ENCODE data around the gene ZIM2.
"Not testable (repeated sequence)": the region's sequence is repeated elsewhere in the genome, so short reads cannot be mapped to it uniquely, and the experiment has no call there.

Gene ZIM2

DNA sequence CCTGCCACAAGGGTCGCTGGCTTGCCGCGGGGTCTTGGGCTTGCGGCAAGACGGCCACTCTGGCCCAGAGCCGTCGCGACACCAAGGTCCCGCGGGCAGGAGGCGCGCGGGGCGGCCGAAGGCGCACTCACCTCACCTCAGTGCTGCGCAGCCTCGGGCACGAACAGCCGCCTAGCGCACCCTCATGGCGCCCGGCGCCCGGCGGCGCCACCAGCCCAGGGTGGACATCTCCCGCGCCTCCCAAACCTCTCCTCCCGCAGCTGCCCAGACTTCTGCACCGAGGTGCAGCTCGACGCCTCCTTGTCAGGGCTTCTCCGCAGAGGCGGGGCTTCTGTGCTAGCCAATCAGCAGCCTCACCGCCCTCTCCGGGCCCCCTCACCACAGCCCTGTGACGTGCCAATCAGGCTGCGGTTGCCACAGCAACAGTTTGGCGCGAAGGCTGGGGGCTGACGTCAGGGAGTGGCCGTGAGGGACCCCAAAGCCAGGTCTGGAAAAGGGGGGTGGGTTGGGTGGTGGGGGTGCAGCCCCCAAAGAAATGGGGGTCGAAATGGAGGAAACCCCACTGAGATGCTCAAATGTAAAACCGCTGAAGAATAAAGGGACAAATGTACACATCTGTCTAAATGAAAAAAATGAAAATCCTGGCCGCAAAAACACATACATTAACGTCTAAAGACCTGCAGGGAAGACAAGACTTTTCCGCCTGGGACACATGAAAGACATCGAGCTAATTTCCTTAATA is at the start of gene ZIM2, which contains the start of gene PEG3:
Gene ZIM2, minus strand, starts transcription at position 276 of the 742 bp plus-strand sequence. CDS start 16,449 bp downstream, outside the sequence.
Gene PEG3, minus strand, starts transcription at position 276 of the 742 bp plus-strand sequence. CDS start 16,071 bp downstream, outside the sequence.
- DNase-seq, result no peak

GRCh38 chr19:56885173-56885985 is 44.9 kb upstream of the ZIM2 start:
- DNase-seq, result no peak

- DNase-seq, result no peak
Measured at GRCh38 chr19:56884441-56884840, 43.9 kb upstream of the ZIM2 start.

DNA sequence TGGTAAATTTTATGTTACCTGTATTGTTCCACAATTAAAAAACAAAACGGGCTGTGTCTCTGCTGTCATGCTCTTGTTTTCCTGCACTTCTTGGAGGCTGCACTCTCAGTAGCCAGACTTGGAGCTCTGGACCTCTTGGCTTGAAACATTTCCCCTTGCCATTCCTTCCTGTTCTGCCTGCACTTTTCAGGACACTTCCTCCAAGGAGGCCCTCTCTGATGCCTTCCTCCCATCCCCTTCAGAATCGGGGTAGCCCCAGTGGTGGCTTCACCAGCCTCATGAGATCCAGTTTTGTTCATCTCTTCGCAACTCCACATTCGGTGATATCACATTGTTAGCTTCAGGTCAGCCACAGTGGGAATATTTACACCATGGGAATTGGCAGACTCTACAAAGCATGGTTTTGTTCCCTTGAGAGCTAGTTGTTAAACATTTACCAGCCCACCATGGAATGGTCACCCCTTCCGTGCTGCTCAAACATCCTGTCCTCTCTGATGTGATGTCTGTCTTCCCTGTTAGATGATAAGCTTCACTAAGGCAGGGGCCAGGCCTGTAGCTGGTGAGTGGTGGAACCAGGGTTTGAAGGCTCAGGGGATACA is 40.2 kb upstream of the ZIM2 start:
- DNase-seq, result no peak

- no peak for DNase-seq
Measured at GRCh38 chr19:56877069-56877715, 36.7 kb upstream of the ZIM2 start.

DNA sequence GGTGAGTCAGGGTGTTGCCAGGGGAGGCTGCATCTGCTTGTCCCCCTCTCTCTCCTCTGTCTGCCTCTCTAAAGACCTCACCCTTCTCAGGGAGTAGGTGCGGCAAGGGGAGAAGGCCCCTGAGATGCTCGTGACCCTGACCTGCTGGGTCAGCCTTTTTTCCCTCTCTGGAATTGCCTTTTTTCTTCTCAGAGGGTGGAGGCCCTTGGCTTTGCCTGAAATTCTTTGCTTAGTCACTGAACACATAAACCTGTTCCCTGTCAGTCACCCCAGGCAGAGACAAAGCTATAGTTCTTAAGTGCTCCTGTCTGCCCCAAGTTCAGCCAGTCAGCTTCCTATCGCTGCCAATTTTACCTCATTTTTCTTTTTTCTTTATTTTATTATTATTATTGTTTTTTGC is 35.2 kb upstream of the ZIM2 start:
- DNase-seq, result no peak

DNA sequence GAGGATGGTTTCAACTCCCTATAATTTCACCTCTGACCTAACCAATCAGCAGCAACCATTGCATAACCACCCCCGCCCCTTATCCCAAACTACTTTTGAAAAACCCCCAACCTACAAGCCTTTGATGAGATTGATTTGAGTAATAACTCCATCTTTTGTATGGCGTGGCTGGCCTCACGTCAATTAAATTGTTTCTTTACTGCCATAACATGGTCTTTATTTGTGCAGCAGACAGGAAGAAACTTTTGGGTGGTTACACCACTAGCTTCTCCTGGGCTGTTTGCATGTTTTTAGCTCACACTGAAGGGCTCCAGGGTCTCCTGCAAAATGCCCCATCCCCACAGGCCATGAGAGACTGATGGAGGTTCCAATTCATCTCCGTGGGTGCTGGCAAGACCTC is 34.0 kb upstream of the ZIM2 start:
- DNase-seq, result no peak

DNA sequence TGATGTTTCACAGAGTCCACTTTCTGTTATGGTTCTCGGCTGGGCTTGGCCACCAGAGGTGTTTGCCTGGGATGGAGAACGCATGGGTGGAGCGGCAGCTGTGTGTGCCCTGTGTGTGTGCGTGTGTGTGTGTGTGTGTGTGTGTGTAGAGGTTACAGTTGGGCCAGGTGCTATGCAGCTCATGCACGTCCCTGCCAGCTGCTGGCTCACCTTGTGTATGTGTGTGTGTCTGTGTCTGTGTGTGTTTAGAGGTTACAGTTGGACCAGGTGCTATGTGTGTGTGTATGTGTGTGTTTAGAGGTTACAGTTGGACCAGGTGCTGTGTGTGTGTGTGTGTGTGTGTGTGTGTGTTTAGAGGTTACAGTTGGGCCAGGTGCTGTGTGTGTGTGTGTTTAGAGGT is 33.0 kb upstream of the ZIM2 start:
- DNase-seq, result no peak

DNA sequence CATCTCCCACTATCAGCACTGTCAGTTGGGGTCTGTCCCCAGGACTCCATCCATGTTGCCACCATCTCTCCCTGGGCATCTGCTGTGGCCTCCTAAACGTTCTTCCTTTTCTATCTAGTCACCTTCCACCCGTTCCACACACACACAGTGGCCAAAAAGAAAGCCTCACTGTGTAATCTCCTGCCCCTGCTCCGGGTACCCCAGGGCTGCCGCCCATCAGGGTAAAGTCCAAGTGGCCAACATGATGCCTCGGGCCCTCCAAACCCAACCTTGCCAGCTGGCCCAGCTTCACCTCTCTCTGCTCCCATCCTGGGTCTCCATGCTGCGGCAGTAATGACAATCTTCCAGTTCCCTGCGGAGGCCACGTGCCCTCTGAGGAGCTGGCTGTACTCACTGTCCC is 29.4 kb upstream of the ZIM2 start:
- DNase-seq, result no peak

DNA sequence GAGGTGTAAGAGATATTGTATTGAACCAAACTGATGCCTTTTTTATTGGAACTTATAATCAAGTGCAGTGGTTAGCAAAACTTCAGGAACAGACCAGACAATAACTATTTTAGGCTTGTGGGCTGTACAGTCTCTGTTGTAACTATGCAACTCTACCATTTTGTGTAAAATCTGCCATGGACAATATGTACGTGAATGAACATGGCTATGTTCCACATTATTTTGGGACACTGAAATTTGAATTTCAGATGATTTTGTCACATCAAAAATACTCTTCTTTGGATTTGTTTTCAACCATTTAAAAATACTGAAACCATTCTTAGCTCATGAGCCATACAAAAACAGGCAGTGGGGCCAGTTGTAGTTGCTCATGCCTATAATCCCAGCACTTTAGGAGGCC is 27.9 kb upstream of the ZIM2 start:
- DNase-seq, result no peak

DNA sequence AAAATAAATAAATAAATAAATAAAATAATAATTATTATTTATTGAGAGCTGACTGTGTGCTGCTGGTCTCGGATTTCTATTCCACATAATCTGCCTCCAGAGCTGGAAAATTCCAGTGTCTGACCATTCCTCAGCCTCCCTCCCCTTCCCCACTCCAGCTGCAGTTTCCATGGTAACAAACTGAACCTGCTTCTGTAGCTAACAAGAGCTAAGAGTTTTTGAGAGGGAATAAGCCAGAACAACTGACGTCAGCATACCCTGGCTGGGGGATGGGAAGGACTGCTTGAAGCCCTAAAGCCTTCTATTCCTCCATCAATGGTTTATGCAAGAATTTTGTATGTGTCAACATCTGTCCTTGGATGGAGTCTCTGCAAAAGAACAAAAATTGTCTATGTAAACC is 26.0 kb upstream of the ZIM2 start:
- no peak for DNase-seq

DNA sequence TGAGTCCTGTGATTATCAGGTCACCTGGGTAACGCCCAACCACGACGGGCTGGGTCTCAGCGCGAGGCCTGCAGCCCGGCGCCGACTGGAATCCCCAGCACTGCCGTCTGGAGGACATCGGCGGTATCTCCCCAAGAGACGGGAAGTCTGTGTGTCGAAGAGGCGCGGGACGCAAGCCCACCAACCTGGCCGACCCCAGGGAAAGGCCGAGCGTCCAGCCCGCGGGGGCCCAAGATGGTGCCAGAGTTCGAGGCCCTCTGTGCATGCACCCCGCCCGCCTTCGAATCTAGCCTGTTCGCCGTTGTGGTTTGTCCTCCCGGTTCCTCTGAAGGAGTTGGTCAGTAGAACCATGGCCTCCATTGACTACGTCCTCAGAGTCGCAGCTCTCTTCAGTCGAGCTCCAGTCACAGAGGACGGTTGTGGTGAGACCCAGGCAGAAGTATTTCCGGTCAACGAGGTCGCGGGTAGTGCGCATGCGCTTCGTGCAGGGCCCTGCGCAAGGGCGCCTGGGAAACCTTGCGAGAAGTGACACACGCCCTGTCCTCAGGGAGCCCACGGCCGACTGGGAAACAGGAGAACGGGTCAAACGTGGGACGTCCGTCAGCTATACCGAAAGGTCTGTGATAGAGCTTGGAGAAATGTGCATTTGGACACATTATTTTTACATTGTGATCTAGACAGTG is 24.1 kb upstream of the ZIM2 start:
- no peak for DNase-seq

DNA sequence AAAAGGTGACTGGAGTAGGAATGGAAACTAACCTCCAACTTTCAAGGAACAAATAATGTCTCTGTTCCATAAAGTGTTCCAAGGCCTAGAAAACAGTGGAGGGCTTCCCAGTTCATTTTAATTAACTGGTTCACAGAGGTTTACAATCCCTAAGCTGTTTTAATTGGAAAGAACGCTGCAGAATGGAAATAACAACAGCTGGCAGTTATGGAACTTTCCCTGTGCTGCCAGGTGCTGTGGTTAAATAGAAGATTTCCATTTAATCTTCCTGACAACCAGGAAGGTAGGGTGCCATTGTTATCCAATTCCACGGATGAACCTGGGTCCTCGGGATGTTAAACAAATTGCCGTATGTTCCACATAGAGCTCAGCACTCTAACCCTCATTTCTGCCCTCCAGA is 22.2 kb upstream of the ZIM2 start:
- no peak for DNase-seq

- DNase-seq, result not testable (repeated sequence)
Measured at GRCh38 chr19:56860409-56860808, 19.9 kb upstream of the ZIM2 start.

DNA sequence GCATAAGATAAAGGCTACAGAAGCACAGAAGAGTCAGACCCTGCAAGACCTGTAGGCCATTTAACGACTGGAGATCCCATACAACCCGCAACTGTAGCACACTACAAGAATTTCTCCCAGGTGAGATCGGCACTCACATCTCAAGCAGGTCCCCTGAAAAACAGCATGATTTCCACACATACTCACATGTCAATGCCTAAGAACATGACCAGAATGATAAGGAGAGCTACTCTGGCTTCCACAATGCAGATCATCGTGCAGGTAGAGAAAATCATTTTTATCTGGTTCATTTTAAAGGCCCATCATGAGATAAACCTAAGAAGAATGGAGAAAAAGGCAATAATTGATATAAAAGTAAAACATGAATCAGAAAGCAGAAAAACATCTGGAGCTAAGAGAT is 17.5 kb upstream of the ZIM2 start:
- no peak for DNase-seq

- no peak for DNase-seq
Measured at GRCh38 chr19:56856822-56857221, 16.3 kb upstream of the ZIM2 start.

- DNase-seq, result not testable (repeated sequence)
Measured at GRCh38 chr19:56852361-56852760, 11.8 kb upstream of the ZIM2 start.

GRCh38 chr19:56848166-56848565 is 7.6 kb upstream of the ZIM2 start:
- no peak for DNase-seq

- no peak for DNase-seq
Measured at GRCh38 chr19:56842412-56842811, 1.9 kb upstream of the ZIM2 start.

- no peak for DNase-seq
Measured at GRCh38 chr19:56841193-56841543, 642 bp upstream of the ZIM2 start.

DNA sequence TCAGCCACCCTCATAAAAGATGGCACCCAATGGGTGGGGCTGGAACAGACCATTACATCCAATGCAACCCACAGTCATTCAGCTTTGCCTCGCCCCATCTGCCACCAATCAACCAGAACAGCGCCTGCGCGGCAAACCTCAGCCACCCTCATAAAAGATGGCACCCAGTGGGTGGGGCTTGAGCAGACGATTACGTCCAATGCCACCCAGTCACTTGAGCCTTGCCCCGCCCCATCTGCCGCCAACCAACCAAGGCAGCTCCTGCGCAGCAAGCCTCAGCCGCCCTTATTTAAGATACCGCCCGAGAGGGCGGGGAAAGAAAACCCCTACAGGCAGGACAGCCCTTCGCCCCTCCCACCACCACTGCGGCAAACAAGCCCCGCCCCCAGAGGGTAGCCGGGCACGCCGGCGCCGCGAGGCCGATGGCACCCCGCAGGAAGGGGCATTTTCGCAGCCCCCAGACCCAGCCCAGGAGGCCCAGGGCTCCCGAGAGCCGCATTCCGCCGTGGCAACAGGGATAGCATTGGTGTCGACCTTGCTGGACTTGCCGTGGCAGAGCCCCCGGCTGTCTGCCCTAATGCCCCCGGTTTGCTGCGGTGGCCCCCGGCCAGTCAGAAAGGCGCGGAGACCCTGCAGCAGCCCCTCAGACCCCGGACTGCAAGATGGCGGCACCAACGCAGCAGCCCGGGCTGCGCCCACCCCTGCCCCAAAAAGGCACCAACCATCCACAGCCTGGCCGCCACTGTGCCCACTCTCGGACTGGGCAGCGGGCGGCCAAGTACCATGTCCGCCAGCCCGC is 675 bp downstream of the ZIM2 start:
- no peak for DNase-seq

All from activated CD8-positive, alpha-beta memory T cell treated with anti-CD3 and anti-CD28 coated beads, Interleukin-2, amount 50 U/mL, for 48 hours (primary cell).